RWPE1 (cell line): Measurements from ENCODE around the gene NPAS4.

Source experiments
- CTCF ChIA-PET: fragments of 350-600 bp; sonication (Branson Sonifier 250); formaldehyde crosslinking; extraction: SDS; loops from one replicate; lab custom pipeline; 2021; lab: Yijun Ruan, JAX
- POLR2A ChIA-PET: fragments of 400-600 bp; formaldehyde crosslinking; extraction: SDS; loops from one replicate; lab custom pipeline; 2020; ENCODE audit warnings: antibody characterized with exemption; ENCODE audit not compliant: low non-redundant PET; lab: Yijun Ruan, JAX
- DNase-seq: peaks from one replicate; pipeline ENCODE4 v3.0.0; 2012; ENCODE audit warnings: low spot score
- H3K27ac ChIP-seq: fragments of 450-650 bp; 2 replicates; pipeline ENCODE4 v1.5.1; 2017
- TF ChIP-seq, protein P1 (sequence below): fragments of 450-650 bp; conservative IDR thresholded peaks from 2 replicates; pipeline ENCODE4 v1.5.1; 2017; ENCODE audit warnings: low read depth, mild to moderate bottlenecking

The NPAS4 gene

GRCh38 chr11:66465373-66466224 is 44.8 kb downstream of the NPAS4 start:
- ChIA-PET CTCF (interaction anchor here (0.5 kb wide), 1 partner anchor 11 kb away, joined by 3 read pairs; no protein-coding TSS in a partner anchor), POLR2A (interaction anchor here (0.5 to 0.7 kb wide), 2 partner anchors 146 to 153 kb away, joined by 3 to 6 read pairs; no protein-coding TSS in a partner anchor)
- H3K27ac ChIP-seq: peak overlapping the region; percentile 71; the same call in 1 of the 2 replicates
- no peak for DNase-seq
- TF ChIP-seq, protein P1, sequence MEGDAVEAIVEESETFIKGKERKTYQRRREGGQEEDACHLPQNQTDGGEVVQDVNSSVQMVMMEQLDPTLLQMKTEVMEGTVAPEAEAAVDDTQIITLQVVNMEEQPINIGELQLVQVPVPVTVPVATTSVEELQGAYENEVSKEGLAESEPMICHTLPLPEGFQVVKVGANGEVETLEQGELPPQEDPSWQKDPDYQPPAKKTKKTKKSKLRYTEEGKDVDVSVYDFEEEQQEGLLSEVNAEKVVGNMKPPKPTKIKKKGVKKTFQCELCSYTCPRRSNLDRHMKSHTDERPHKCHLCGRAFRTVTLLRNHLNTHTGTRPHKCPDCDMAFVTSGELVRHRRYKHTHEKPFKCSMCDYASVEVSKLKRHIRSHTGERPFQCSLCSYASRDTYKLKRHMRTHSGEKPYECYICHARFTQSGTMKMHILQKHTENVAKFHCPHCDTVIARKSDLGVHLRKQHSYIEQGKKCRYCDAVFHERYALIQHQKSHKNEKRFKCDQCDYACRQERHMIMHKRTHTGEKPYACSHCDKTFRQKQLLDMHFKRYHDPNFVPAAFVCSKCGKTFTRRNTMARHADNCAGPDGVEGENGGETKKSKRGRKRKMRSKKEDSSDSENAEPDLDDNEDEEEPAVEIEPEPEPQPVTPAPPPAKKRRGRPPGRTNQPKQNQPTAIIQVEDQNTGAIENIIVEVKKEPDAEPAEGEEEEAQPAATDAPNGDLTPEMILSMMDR: no peak

GRCh38 chr11:66466225-66467033 is 45.6 kb downstream of the NPAS4 start, which contains the start of gene PELI3:
PELI3 (plus strand) TSS chr11:66466905; CDS start chr11:66468129, 1,224 bp downstream.
- POLR2A ChIA-PET: interaction anchor here (0.6 to 0.9 kb wide), 4 partner anchors 14 to 147 kb away, joined by 4 to 6 read pairs (median 6); partner anchors contain the start of gene DPP3
- TF ChIP-seq, protein P1: no peak
- peak; percentile 96 for DNase-seq
- H3K27ac ChIP-seq: peak within 1 kb of the TSS; percentile 71
- CTCF ChIA-PET: interaction anchor here (0.5 to 0.6 kb wide), 3 partner anchors 10 to 225 kb away, joined by 3 read pairs; no protein-coding TSS in a partner anchor

DNA sequence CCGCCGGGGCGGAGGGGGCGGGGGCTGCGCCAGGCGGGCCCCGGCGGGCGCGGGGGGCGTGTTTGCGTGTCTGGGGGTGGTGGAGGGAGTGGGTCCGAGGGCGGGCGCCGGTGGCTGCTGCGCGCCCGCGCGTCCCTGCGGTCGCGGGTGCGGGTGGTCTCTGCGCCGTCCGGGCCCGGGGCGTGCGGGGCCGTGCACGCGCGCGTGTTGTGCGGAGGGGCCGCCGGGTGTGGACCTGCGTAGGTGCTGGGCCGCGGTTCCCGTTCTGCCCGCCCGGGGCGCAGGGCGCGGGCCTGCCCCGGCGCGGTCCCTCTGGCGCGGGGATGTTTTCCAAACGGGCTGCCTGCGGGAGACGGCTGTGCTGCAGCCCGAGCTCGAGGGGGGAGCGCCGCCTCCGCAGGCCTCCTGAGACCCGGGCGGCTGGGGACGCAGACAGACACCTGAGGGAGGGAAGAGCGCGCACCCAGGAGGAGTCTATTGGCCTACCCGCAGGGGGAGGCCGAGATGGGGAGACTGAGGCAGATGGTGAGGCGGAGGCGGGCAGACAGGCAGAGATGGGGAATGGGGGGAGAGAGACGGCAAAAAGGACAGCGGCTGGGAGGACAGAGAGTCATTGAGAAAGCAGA is 46.3 kb downstream of the NPAS4 start:
- DNase-seq: peak; percentile 50
- peak overlapping the region; percentile 71 for H3K27ac ChIP-seq
- TF ChIP-seq, protein P1: peak; percentile 37
- CTCF ChIA-PET: interaction anchor here (0.7 to 1.0 kb wide), 3 partner anchors 9 to 28 kb away, joined by 3 to 5 read pairs (median 3); no protein-coding TSS in a partner anchor
- POLR2A ChIA-PET: interaction anchor here (0.9 kb wide), 1 partner anchor 13 kb away, joined by 6 read pairs; the partner anchor contains the start of gene DPP3

DNA sequence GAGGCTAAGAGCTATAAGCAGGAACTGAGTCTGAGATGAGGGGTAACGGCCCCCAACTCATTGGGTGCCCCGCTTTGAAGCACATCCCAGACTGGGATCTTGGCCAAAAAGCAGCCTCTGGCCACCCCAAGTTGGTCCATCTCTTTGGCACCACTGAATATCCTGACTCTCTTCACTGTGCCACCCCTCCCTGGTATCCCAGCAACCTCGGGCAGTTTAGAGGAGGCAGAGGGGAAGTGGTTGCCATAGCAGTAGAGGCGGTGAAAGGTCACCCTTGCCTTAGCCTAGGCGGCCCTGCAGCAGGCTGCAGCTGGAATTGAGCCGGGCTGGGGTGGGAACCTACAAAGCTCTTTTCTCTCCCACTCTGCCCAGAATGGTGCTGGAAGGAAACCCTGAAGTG is 46.9 kb downstream of the NPAS4 start:
- ChIA-PET POLR2A (no interaction called here), CTCF (interaction anchor here (0.7 to 1.7 kb wide), 5 partner anchors 8 to 50 kb away, joined by 3 to 6 read pairs (median 4); no protein-coding TSS in a partner anchor)
- DNase-seq: no peak
- H3K27ac ChIP-seq: peak overlapping the region; percentile 71
- TF ChIP-seq, protein P1: no peak

- H3K27ac ChIP-seq: no peak overlapping the region
- ChIA-PET POLR2A (no interaction called here), CTCF (interaction anchor here (0.6 to 1.7 kb wide), 4 partner anchors 10 to 871 kb away, joined by 3 to 6 read pairs (median 4); no protein-coding TSS in a partner anchor)
- no peak for DNase-seq
- TF ChIP-seq, protein P1: no peak
These were observed 47.9 kb downstream of the NPAS4 start for GRCh38 chr11:66468691-66469090.
